Testis (tissue), 3 donors: ENCODE results near the gene PDGFB. TPM values are rescaled to one million over a fixed set of nuclear protein-coding genes. Genes with fewer than 3 reads are reported as not detected.

Experiments
- DNase-seq: peaks from one replicate; pipeline ENCODE4 v3.0.0-alpha.2; 2019
- H3K27ac ChIP-seq, 2 donors: fragments of 200-600 bp; sonication (generic); one replicate each; pipeline ENCODE4 v1.5.1; 2019
- H3K27me3 ChIP-seq: fragments of 200-600 bp; sonication (generic); one replicate; pipeline ENCODE4 v1.5.1; 2019
- H3K36me3 ChIP-seq: fragments of 200-600 bp; sonication (generic); one replicate; pipeline ENCODE4 v1.5.1; 2017; ENCODE audit warnings: low read depth; ENCODE audit errors: missing control alignments
- H3K4me1 ChIP-seq: fragments of 200-600 bp; sonication (generic); one replicate; pipeline ENCODE4 v1.5.1; 2019
- H3K4me3 ChIP-seq, 2 donors: fragments of 200-600 bp; sonication (generic); one replicate each; pipeline ENCODE4 v1.5.1; 2017 to 2019
- H3K9me3 ChIP-seq: fragments of 200-600 bp; sonication (generic); one replicate; pipeline ENCODE4 v1.5.1; 2017
- CTCF ChIP-seq, 3 experiments: fragments of 450-650 bp in 2 of 3; fragments of 200-600 bp in 1 of 3; sonication (generic) in 1 of 3; IDR thresholded peaks; one replicate each; pipeline ENCODE4 v1.5.1; 2016 to 2019; ENCODE audit warnings: antibody characterized with exemption in 3 of 3, mild to moderate bottlenecking in 2 of 3, moderate library complexity in 1 of 3
- POLR2A ChIP-seq: fragments of 450-650 bp; IDR thresholded peaks from one replicate; pipeline ENCODE4 v1.6.1; 2017; ENCODE audit warnings: antibody characterized with exemption, mild to moderate bottlenecking, moderate library complexity
- WGBS, 2 donors: methylation state at CpG; one replicate each; pipeline ENCODE4 v1.1.5; 2018; 5-methylcytosine and 5-hydroxymethylcytosine counted together
- intact Hi-C: fragments of 100-400 bp; cut with DNase I; formaldehyde crosslinking; loops from one replicate; pipeline ENCODE4 v1.15.1; 2023; ENCODE audit warnings: low total_unique reads
- polyA plus RNA-seq: library from polyadenylated mRNA; stranded (reverse); fragments of 350-450 nt; fragmentation: Illumina TruSeq; extraction: RNeasy Lipid Tissue Mini Kit (QIAGEN cat#74804); gene quantifications from one replicate; pipeline ENCODE4 v1.2.3, GENCODE V29; 2014; ENCODE audit warnings: low read depth, low replicate concordance; ENCODE audit not compliant: insufficient read depth
- total RNA-seq, 2 donors: library from RNA; depleted of rRNA; stranded (reverse); fragments of >200 nt; gene quantifications; one replicate each; pipeline ENCODE4 v1.2.3, GENCODE V29; 2016

Gene PDGFB
- total and polyA plus RNA-seq, 3 donors from 2014 or later = 7.7 to 13.3 (median 9.8) TPM

- 93 to 97% methylated on average over 10 to 13 of the region's 13 CpGs for WGBS, 2 donors
- Histone ChIP-seq H3K27me3 (no peaks in the 10 kb centered on the region), H3K4me1 (peaks cover 35% of the 10 kb centered on the region), H3K27ac (no peak overlapping the region), H3K4me3 (no peak overlapping the region), H3K9me3 (no peaks in the 10 kb centered on the region), H3K36me3 (no peaks in the 10 kb centered on the region)
- TF ChIP-seq POLR2A = no peak
- TF ChIP-seq CTCF (IDR thresholded peaks at IDR 0.05) = no peak
- no peak for DNase-seq
- intact Hi-C loops = no loop called here
Measured at GRCh38 chr22:39288135-39288898, 43.5 kb upstream of the PDGFB start.

GRCh38 chr22:39287076-39287725 is 42.4 kb upstream of the PDGFB start:
- DNase-seq = no peak
- Histone ChIP-seq H3K27me3 (no peaks in the 10 kb centered on the region), H3K36me3 (no peaks in the 10 kb centered on the region), H3K4me1 (peaks cover 26% of the 10 kb centered on the region), H3K9me3 (no peaks in the 10 kb centered on the region), H3K4me3 (no peak overlapping the region), H3K27ac (no peak overlapping the region)
- WGBS, 2 donors = 74 to 78% methylated on average over 8 of the region's 8 CpGs
- no peak for TF ChIP-seq CTCF (IDR thresholded peaks at IDR 0.05)
- no peak for TF ChIP-seq POLR2A
- intact Hi-C loops = no loop called here

- Histone ChIP-seq H3K27me3 (no peaks in the 10 kb centered on the region), H3K36me3 (no peaks in the 10 kb centered on the region), H3K9me3 (no peaks in the 10 kb centered on the region), H3K4me3 (no peak overlapping the region), H3K27ac (no peak overlapping the region), H3K4me1 (peaks cover 4% of the 10 kb centered on the region)
- WGBS, 2 donors = 79 to 82% methylated on average over 3 of the region's 3 CpGs
- no peak for DNase-seq
- intact Hi-C loops = no loop called here
- TF ChIP-seq CTCF (IDR thresholded peaks at IDR 0.05) = no peak
- TF ChIP-seq POLR2A = no peak
Measured at GRCh38 chr22:39284983-39285382, 40.2 kb upstream of the PDGFB start.

- no peaks in the 10 kb centered on the region for H3K27me3 ChIP-seq
- H3K36me3 ChIP-seq = no peaks in the 10 kb centered on the region
- no peak for DNase-seq
- intact Hi-C loops = no loop called here
- H3K9me3 ChIP-seq = no peaks in the 10 kb centered on the region
- 93 to 96% methylated on average over 5 to 18 of the region's 19 CpGs for WGBS, 2 donors
- peaks cover 4% of the 10 kb centered on the region for H3K4me1 ChIP-seq
- TF ChIP-seq POLR2A (no peak), CTCF (IDR thresholded peaks at IDR 0.05) (no peak)
- no peak overlapping the region for H3K27ac ChIP-seq
- H3K4me3 ChIP-seq = no peak overlapping the region
Measured at GRCh38 chr22:39284142-39284980, 39.6 kb upstream of the PDGFB start.
